MM.1S (cell line): ENCODE data around the gene FGF13.

ENCODE experiments used
- CTCF ChIP-seq: fragments of 300-600 bp; sonication (generic); IDR thresholded peaks from 2 replicates; pipeline ENCODE4 v1.5.1; 2016; ENCODE audit warnings: antibody characterized with exemption, low read length, mixed read lengths
- EZH2 ChIP-seq: fragments of 300-600 bp; sonication (generic); optimal IDR thresholded peaks from 2 replicates; pipeline ENCODE3; 2017; ENCODE audit warnings: low read depth, mild to moderate bottlenecking, antibody characterized with exemption, low read length, mixed read lengths

GRCh38 chrX:138648568-138648967 is 62.9 kb downstream of the FGF13 start:
- no peak for TF ChIP-seq CTCF
- TF ChIP-seq EZH2 = no peak
